Skeletal muscle cell (primary cell): ENCODE results near the gene IER2.
A peak's percentile ranks its signal among the peaks of the same experiment; 100 is the strongest.

Source experiments
- DNase-seq: peaks from one replicate; pipeline ENCODE4 v3.0.0-alpha.2; 2010; ENCODE audit warnings: low read depth
- H3K4me3 ChIP-seq: 2 replicates; pipeline ENCODE4 v1.5.1; 2011; ENCODE audit warnings: low read depth, mild to moderate bottlenecking, control low read depth, low read length, moderate library complexity

Gene IER2

DNA sequence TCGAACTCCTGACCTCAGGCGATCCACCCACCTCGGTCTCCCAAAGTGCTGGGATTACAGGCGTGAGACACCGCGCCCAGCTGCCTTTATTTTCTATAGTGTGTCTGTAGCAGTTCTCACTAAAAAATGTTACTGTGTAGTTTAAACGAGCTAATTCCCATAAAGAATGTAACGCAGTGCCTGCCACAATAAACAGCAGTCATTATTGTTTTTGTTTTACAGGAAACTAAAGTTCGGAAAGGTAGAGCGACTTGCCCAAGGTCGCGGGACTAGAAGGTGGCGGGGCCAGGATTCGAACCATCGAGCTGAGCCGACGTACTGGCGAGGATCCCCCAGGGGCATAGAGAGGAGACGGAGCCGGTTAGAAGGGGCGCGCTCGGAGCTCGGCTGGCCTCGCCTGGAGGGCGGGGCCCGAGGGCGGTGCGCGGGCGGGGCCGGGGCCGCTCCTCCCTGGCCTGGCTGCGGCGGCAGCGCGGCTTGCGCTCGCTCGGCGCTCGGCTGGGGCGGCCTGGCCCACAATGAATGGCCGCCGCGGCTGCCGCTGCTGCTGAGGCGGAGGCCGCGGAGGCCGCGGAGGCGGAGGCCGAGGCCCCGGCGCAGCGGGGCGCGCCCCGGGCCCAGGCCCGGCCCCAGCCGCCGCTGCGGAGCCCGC is 32.3 kb upstream of the IER2 start, which contains the start of gene NACC1:
Gene NACC1 (plus strand): TSS at position 493 of the 652 bp plus-strand sequence. CDS start 16,944 bp downstream, outside the sequence.
- peak; percentile 54 for DNase-seq
- peak within 1 kb of the TSS; percentile 96 for H3K4me3 ChIP-seq

DNA sequence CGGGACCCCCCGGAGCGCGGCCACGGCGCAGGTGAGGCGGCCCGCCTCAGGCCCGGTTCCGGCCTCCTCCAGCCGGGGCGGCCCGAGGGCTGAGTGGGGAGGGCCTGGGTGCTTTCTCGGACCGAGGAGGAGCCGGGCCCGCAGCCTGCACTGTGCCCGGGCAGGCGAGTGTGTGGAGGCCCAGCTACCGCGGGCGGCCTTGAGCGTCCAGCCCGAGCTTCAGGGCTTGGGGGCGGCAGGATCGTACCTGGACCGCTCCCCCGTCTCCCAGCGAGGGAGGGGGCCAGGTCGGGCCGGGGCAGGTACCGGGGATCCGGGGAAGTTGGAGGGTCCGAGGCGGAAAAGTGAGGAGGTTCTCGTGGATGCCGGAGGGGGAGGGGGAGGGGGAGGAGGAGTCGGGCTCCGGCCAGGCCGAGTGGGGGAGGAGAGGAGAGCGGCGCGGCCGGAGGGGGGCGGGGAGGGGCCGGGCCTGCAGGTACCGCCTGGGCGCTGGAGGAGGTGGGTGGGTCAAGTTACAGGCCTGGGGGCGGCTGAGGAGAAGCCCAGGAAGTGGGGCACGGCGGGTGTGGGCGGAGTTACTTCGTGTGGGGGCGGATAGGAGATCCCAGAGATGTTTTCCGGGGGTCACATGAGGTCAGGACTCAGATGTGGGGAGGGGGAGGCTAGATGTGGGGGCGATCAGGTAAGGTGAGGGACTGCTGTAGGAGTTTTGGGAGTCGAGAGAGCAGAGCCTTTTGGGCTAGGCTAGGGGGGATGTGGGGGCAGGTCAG is 31.6 kb upstream of the IER2 start:
- no peak for DNase-seq
- H3K4me3 ChIP-seq = peak overlapping the region; percentile 96

DNA sequence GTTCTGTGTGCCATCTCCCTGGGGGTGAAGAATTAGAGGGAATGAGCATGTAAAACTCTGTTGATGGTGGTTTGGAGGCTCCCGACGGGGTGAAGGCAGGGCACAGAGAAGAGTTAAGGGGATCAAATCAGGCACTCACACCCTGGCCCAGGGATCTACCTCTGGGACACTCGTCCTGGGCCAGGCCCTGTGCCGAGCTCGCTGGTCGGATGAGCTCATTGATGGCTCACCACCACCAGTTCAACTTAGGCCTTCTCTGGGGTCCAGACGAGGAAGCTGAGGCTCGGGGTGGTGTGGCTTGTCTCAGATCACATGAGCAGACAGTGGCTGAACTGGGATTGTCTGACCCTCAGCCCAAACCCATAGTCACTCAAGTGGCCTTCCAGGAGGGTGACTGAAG is 30.6 kb upstream of the IER2 start:
- no peak for DNase-seq
- peak overlapping the region; percentile 96 for H3K4me3 ChIP-seq

DNA sequence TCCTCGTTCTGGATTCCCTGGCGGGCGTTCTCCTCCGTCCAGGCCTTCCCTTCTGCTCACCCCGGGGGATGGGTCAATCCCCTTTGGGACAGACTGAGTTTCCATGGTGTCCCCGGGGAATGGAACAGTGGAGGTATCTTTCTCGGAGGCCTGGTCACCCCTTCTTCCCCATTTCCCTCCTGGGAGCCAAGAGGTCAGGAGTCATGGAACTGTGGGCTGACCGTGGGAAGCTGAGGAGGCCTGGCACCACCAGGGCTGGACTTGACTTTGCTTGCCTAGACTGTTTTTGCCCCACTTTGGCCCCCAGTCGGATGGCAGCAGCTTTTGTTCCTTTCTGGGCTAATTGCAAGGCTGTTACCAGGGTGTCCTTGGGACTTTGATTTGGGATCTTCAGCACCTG is 30.2 kb upstream of the IER2 start:
- no peak for DNase-seq
- peak overlapping the region; percentile 96 for H3K4me3 ChIP-seq

DNA sequence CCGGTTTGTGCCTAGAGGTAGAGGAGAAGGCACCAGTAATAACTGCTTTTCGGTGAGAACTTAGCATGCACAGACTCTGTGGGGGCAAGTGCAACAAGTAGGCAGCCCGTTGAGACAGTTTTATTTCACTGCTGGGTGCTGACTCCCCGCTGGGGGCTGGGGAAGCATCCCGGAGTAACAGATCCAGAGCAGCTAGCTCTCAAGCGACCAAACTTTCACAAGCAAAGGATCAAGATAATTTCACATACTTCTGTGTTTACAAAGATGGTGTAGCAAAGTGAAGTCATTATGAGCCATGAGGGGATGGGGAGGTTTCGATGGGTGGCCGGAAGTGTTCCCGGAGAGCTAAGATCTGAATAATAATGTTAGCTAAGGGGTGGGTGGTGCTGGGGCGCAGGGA is 29.4 kb upstream of the IER2 start:
- H3K4me3 ChIP-seq = no peak overlapping the region
- DNase-seq = no peak

DNA sequence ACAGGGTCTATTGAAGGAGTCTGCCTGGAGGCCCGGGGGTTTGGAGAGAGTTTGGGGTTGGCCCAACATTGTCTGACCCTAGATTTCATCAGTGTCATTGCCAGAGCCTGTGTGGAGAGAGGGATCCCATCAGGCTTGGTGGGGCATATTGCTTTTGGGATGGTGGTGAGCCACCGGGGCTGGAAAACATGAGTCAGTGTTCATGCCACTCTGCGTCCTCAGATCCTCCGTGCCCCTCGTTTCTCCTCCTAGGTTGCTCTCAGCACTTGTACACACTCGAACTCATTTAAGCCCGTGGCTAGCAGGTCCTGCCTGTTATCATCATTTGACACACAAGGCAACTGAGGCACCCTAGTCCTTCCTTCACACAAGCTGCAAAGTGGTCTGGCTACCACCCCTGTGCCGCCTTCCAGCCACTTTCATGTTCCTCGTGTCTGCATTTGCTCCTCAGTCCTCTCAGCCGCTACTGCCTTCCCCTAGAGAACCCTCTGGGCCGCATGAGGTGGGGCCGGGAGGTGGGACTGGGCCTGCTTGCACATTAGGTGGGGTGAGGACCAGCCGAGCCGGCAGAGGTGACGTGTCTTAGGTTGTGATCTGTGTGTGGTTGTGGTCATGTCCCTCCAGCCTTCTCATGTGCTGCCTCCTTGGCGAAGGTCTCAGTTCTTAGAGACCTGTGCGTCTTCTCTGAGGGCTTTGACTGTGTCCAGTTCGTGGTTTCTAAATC is 28.5 kb upstream of the IER2 start:
- H3K4me3 ChIP-seq = no peak overlapping the region
- DNase-seq = no peak

DNA sequence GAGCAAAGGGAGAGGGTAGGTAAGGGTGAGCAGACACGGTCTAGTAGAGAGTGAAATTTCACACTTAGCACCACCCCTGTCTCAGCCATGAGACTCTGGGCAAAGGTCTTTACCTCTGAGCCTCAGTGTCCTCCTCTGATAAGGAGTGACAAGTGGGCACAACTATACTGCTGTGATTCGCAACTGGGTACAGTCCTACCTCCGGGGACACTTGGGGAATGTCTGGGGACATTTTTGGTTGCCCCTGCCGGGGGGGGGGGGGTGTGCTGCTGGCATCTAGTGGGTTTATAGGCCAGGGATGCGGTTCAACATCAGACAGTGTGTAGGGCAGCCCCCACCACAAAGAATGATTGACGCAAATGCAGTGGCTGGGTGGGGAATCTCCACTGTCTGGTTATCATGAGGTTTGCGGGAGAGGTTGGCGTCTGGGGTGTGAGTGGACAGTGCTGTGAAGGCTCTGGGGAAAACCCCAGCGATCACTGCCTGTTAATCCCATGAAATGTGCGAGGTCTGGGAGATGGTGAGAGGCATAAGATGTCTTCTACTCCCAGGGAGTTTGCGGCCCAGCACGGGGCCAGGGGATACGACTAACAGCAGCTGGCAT is 27.8 kb upstream of the IER2 start:
- no peak overlapping the region for H3K4me3 ChIP-seq
- DNase-seq = no peak

DNA sequence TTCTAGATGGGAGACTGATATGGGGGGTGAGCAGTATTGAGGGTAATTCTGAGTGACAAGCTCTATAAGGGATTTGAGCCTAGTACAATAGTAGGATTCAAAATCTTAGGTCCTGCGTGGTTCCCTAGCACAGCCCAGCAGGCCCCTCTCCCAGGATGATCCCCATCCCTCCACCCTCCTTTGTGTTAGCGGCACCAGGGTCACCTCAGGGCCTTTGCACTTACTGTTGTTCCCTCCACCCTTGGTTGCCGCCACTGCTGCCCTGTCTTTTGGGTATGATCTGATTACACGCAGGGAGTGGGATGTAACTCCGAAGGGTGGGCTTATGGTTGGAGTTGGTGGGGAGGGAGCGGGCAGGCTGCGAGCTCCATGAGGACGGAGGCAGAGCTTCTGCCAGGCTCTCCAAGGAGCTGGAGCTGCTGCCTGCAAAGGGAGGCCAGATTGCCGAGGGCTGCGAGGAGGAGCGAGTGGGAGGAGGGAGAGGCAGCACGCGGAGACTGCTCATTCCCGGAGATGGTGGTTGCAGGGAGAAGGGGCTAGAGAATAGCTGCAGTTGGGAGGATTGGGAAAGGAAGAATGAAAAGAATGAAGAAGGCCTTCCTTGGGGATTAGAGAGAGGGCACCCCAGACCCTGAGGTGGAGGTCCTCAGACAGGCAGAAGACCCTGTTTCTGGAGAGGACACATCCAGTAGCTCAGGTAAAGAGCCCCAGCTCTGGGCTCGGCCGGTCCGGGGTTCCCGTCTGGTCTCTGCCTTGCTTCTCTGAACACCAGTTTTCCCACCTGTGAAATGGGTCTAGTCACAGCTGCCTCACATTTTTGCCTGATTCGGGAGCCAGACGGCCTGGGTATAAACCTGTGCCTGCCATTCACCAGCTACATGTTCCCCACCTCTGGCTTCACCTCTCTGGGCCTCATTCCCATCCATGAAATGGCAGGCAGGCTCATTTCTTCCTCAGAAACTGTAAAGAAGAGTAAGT is 26.9 kb upstream of the IER2 start:
- H3K4me3 ChIP-seq = no peak overlapping the region
- DNase-seq = no peak

DNA sequence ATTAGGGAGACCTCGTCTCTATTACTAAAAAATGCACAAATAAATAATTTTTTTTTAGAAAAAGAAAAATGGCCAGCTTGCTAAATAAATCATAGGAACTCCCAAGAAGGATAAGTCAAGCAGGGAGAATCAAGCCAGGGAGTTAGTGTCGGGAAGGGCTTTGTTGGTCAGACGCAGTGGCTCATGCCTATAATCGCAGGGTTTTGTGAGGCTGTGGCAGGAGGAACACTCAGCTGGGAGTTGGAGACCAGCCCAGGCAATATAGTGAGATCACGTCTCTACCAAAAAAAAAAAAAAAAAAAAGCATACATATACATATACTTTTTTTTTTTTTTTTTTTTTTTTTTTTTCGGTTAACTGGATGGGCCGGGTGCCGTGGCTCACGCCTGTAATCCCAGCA is 23.2 kb upstream of the IER2 start:
- DNase-seq = no peak
- H3K4me3 ChIP-seq = no peak overlapping the region

DNA sequence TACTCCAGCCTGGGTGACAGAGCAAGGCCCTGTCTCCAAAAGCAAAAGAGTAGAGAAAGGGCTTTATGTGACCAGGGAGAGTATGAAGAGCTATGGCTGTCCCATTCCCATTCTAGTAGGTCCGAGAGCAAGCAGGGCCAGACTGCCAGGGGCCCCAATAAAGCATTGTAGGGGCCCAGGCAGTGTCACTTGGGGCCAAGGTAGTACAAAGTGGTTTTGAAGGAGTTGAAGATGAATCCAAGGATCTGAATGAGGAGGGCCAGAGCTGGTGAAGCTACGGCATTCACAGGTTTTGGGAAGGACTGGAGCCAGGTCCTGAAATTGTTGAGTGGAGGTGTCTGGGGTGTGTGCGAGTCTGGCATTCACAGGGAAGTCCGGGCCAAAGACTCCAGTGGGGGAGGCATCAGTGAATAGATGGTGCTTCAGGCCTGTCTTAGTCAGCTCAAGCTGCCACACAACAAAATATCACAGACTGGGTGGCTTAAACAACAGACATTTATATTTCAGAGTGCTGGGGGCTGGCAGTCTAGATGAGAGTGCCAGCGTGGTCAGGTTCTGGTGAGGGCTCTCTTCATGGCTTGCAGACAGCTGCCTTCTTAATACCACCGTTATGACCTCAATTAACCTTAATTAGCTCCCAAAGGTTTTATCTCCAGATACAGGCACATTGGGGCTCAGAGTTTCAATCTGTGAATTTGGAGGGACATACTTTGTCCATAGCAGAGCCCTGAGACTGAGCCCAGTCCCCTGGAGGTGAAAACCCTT is 22.2 kb upstream of the IER2 start:
- DNase-seq = no peak
- no peak overlapping the region for H3K4me3 ChIP-seq

DNA sequence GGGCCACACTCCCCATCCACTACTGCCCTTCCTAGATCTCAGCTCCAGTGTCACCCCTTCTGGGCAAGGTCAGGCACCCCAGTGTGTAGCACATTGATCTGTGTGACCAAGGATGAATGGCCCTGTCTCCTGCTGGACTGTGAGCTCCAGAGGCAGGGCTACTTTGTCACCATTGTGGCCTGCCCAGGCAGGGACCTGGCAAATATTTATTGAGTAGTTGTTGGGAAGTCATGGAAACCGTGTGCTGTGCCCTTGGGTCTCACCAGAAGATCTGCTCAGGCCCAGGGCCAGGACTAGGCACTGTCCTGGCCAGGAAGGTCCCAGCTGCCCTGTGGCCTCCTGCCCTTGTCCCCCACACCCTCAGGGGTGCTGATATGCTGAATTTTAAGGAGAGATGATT is 21.6 kb upstream of the IER2 start:
- no peak overlapping the region for H3K4me3 ChIP-seq
- DNase-seq = no peak

DNA sequence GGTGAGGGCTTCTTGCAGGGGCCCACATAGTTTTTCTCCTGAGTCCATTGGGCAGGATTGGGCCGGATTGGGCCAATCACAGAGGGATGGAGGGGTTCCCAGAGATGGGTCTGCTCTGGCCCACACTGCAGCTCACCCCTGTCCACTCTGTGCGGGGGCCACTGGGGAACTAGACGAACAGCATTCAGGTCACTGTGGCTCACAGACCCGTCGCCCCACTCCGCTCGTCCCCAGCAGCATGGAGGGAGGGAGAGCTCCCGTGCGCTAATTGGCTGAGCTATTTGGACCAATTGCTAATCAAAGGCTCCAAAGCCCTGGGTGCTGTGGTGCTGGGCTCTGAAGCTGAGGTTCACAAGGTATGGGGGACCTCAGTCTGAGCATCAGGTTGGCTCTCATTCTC is 20.8 kb upstream of the IER2 start:
- DNase-seq = no peak

DNA sequence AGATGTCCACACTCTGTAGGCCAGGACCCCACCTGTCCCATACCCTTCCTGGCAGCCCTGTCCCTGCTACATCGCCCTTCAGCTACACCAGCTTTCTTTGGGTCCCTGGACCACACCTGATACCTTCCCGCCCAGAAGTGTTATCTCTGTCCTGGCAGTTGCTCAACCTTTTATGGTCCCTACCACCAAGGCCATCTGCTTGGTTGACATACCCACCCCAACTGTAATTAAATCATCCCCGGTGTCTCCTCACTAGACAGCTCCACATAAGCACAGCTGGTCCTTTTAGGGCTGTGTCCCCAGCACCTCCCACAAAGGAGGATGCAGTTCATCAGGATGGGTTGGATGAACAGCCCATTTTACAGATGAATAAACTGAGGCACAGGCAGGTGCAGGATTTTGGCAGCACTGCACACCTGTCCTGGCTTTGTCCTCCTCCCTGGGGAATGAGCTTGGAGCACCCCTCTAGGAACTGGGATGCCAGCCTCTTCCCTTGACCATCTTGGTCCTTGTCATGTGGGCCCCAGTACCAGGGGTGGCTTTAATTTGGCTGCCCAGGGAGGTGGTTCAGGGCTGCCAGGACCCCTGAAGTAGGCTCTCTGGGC is 19.2 kb upstream of the IER2 start:
- H3K4me3 ChIP-seq = no peak overlapping the region
- no peak for DNase-seq

More for the DNA sequence above, 20.8 kb upstream of the IER2 start:
- no peak overlapping the region for H3K4me3 ChIP-seq

DNA sequence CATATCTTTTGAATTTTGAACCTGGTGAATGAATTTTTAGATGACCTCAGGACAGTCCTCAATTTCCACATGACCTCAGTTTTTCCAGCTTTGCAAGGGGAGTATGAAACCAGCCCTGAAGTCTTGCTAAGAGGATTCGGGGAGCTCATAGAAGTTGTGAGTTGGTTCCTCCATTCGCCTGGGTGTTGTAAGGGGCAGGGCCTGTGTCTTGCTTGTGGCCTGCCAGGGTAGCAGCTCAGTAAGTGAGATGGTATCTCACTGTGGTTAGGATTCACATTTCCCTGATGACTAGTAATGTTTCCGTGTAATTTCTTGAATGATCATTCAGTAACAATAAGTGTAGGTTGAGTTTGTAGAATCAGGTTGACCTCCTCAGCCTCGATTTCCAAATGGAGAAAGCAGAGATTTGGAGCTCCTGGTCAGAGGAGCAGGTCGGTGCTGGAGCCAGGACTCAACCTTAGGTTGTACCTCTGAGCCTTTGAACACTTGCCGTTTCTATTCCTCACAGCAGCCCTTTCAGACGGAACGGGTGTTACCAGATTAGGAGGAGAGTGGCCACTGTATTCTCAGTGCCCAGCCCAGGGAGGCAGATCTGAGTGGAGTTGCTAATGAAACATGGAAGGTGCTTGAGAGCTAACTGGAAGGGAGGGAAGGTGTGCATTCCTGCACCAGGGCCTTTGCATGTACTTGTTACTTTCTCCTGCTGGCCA is 17.6 kb upstream of the IER2 start:
- no peak overlapping the region for H3K4me3 ChIP-seq

DNA sequence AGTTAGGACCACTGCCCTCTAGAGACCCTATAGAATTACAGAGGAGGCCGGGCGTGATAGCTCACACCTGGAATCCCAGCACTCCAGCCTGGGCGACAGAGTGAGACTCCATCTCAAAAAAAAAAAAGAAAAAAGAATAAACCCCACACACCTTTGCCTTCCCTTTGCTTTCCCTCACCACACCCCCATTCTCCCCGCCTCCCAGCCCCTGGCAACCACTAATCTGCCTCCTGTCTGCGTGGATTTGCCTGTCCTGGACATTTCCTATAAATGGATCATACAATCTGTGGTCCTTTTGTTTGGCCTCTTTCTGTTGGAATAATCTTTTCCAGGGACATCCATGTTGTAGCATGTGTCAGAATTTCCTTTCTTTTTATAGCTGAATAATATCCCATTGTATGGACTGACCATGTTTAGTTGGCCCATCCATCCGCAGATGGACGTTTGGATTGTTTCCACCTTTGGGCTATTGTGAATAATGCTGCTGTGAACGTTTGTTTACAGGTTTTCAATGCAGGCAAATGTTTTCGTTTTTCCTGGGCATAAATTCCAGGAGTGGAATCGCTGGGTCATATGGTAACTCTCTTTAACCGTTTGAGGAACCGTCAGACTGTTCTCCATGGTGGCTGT is 16.9 kb upstream of the IER2 start:
- no peak for DNase-seq
- H3K4me3 ChIP-seq = no peak overlapping the region

More for the DNA sequence above, 17.6 kb upstream of the IER2 start:
- DNase-seq = no peak

DNA sequence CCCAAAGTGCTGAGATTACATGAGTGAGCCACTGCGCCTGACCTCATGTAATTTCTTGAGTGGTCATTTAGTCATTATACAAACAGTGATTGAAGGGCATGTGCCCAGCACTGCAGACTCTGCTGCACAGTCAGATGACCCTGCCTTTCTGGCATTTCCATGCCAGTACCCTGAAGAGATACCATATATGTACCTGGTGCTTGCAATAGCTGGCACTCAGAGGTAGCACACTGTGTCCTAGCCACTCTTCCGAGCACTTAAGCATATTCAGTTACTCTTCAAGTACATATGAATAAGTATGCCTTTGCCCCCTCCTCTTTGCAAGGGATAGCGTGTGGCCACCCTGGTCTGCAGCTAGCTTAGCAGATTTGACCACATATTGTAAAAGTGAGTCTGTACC is 15.6 kb upstream of the IER2 start:
- no peak for DNase-seq
- H3K4me3 ChIP-seq = no peak overlapping the region
